ENCODE results near the gene PRIMA1. TPM values are rescaled to one million over a fixed set of nuclear protein-coding genes. Genes with fewer than 3 reads are reported as not detected.

Gene PRIMA1
- total and polyA plus RNA-seq, 2 donors (not counting 1 experiment from before 2014, with no cell fraction given) = not detected

GRCh38 chr14:93685121-93685895 is 103.0 kb downstream of the PRIMA1 start:
- H3K4me2 ChIP-seq (replicated peaks; ENCODE audit: low read depth, low read length, poor library complexity, severe bottlenecking) = no peak overlapping the region
- intact Hi-C loops (cut with micrococcal nuclease) = no loop called here
- H3K27ac ChIP-seq (ENCODE audit: low read length in 2 of 2) = no peak overlapping the region
- ChIA-PET POLR2A (no interaction called here), CTCF (no interaction called here)
- peaks cover 0 to 7% (median 0%) of the 10 kb centered on the region in 4 experiments for H3K27me3 ChIP-seq (replicated peaks in 1 of 4; ENCODE audit: control extremely low read depth in 1 of 4, control insufficient read depth in 3 of 4, insufficient read depth in 4 of 4, low read length in 3 of 4)
- Mint-ChIP-seq H3K4me1 (no peaks in the 10 kb centered on the region), H3K9me3 (ENCODE audit: insufficient read depth) (no peaks in the 10 kb centered on the region), H3K4me3 (no peak overlapping the region), H3K27me3 (peaks cover 35% of the 10 kb centered on the region), H3K27ac (no peak overlapping the region)
- H3K79me2 ChIP-seq (ENCODE audit: control insufficient read depth, insufficient read depth, low read length) = no peaks in the 10 kb centered on the region
- no peak overlapping the region for H3K9ac ChIP-seq (ENCODE audit: low read length)
- 93% methylated on average over 7 of the region's 13 CpGs for WGBS (ENCODE audit: insufficient coverage)
- TF ChIP-seq CTCF (IDR thresholded peaks at IDR 0.05) (no peak), EZH2 (IDR thresholded peaks at IDR 0.05; ENCODE audit: borderline replicate concordance, insufficient read depth, low read depth, low read length, poor library complexity, severe bottlenecking) (no peak)
- no peaks in the 10 kb centered on the region for H3K9me3 ChIP-seq (ENCODE audit: control extremely low read depth in 1 of 3, control insufficient read depth in 2 of 3, insufficient read depth in 1 of 3, low read length in 2 of 3)
- no peak for ATAC-seq (ENCODE audit: low read depth)
- H3K4me1 ChIP-seq (ENCODE audit: control insufficient read depth in 2 of 2, insufficient read depth in 2 of 2, low read length in 2 of 2) = no peaks in the 10 kb centered on the region
- no peaks in the 10 kb centered on the region for H4K20me1 ChIP-seq (ENCODE audit: control insufficient read depth, insufficient read depth, low read length, poor library complexity, severe bottlenecking)
- DNase-seq = no peak
- no peaks in the 10 kb centered on the region for H3K36me3 ChIP-seq (replicated peaks in 1 of 2; ENCODE audit: control extremely low read depth in 1 of 2, control insufficient read depth in 1 of 2, extremely low read depth in 1 of 2, insufficient read depth in 2 of 2, low read length in 1 of 2)
- no peak overlapping the region for H2AFZ ChIP-seq (ENCODE audit: insufficient read depth, low read depth, low read length, poor library complexity, severe bottlenecking)
- no peak overlapping the region for H3K4me3 ChIP-seq (ENCODE audit: control extremely low read depth in 1 of 5, extremely low read depth in 1 of 5, insufficient read depth in 1 of 5, low read depth in 2 of 5, low read length in 4 of 5)

GRCh38 chr14:93683226-93683625 is 105.1 kb downstream of the PRIMA1 start:
- Mint-ChIP-seq H3K27me3 (peaks cover 30% of the 10 kb centered on the region), H3K9me3 (ENCODE audit: insufficient read depth) (no peaks in the 10 kb centered on the region), H3K4me3 (no peak overlapping the region), H3K4me1 (no peaks in the 10 kb centered on the region), H3K27ac (no peak overlapping the region)
- CTCF ChIA-PET = interaction anchor here (1.1 kb wide), 1 partner anchor 28 kb away, joined by 6 read pairs; no protein-coding TSS in a partner anchor
- DNase-seq = no peak
- Histone ChIP-seq H2AFZ (ENCODE audit: insufficient read depth, low read depth, low read length, poor library complexity, severe bottlenecking) (no peak overlapping the region), H4K20me1 (ENCODE audit: control insufficient read depth, insufficient read depth, low read length, poor library complexity, severe bottlenecking) (no peaks in the 10 kb centered on the region), H3K4me3 (ENCODE audit: control extremely low read depth in 1 of 5, extremely low read depth in 1 of 5, insufficient read depth in 1 of 5, low read depth in 2 of 5, low read length in 4 of 5) (no peak overlapping the region), H3K27ac (ENCODE audit: low read length in 2 of 2) (no peak overlapping the region), H3K27me3 (replicated peaks in 1 of 4; ENCODE audit: control extremely low read depth in 1 of 4, control insufficient read depth in 3 of 4, insufficient read depth in 4 of 4, low read length in 3 of 4) (peaks cover 0 to 3% (median 0%) of the 10 kb centered on the region in 4 experiments), H3K36me3 (replicated peaks in 1 of 2; ENCODE audit: control extremely low read depth in 1 of 2, control insufficient read depth in 1 of 2, extremely low read depth in 1 of 2, insufficient read depth in 2 of 2, low read length in 1 of 2) (no peaks in the 10 kb centered on the region), H3K4me2 (replicated peaks; ENCODE audit: low read depth, low read length, poor library complexity, severe bottlenecking) (no peak overlapping the region), H3K9ac (ENCODE audit: low read length) (no peak overlapping the region), H3K4me1 (ENCODE audit: control insufficient read depth in 2 of 2, insufficient read depth in 2 of 2, low read length in 2 of 2) (no peaks in the 10 kb centered on the region), H3K9me3 (ENCODE audit: control extremely low read depth in 1 of 3, control insufficient read depth in 2 of 3, insufficient read depth in 1 of 3, low read length in 2 of 3) (no peaks in the 10 kb centered on the region), H3K79me2 (ENCODE audit: control insufficient read depth, insufficient read depth, low read length) (no peaks in the 10 kb centered on the region)
- intact Hi-C loops (cut with micrococcal nuclease) = no loop called here
- no CpG with 5 or more reads among the region's 5 CpGs for WGBS (ENCODE audit: insufficient coverage)
- no peak for TF ChIP-seq CTCF (IDR thresholded peaks at IDR 0.05)
- no peak for ATAC-seq (ENCODE audit: low read depth)
- POLR2A ChIA-PET = no interaction called here
